Astrocyte (in vitro differentiated cells and primary cell): ENCODE results near the gene FMOD. TPM values are rescaled to one million over a fixed set of nuclear protein-coding genes. Genes with fewer than 3 reads are reported as not detected.

Experiments used
- DNase-seq: peaks from one replicate; pipeline ENCODE4 v3.0.0-alpha.2; 2010; ENCODE audit warnings: low read depth
- FAIRE-seq: peaks from 2 replicates; lab custom pipeline; 2011; peaks lifted over from hg19 to GRCh38; lab: Jason Lieb, UNC
- H2AFZ ChIP-seq: 2 replicates; pipeline ENCODE4 v1.6.0; 2012; ENCODE audit warnings: low read depth, low read length, inconsistent platforms
- H3K27ac ChIP-seq: 2 replicates; pipeline ENCODE4 v1.5.1; 2011; ENCODE audit warnings: low read depth, low read length, inconsistent platforms
- H3K27me3 ChIP-seq: 2 replicates; pipeline ENCODE4 v1.6.0; 2011; ENCODE audit warnings: low read length, inconsistent platforms; ENCODE audit not compliant: insufficient read depth
- H3K36me3 ChIP-seq: 2 replicates; pipeline ENCODE4 v1.5.1; 2011; ENCODE audit warnings: low read length, inconsistent platforms; ENCODE audit not compliant: insufficient read depth
- H3K4me1 ChIP-seq: 2 replicates; pipeline ENCODE4 v1.5.1; 2011; ENCODE audit warnings: low read length, inconsistent platforms; ENCODE audit not compliant: insufficient read depth
- H3K4me2 ChIP-seq: 2 replicates; pipeline ENCODE4 v1.6.0; 2012; ENCODE audit warnings: low read length, inconsistent platforms
- H3K4me3 ChIP-seq: 2 replicates; pipeline ENCODE4 v1.5.1; 2011; ENCODE audit warnings: low read depth, mild to moderate bottlenecking, low read length, inconsistent platforms; ENCODE audit not compliant: insufficient read depth
- H3K79me2 ChIP-seq: 2 replicates; pipeline ENCODE4 v1.6.0; 2012; ENCODE audit warnings: mild to moderate bottlenecking, low read length, inconsistent platforms; ENCODE audit not compliant: insufficient read depth
- H3K9ac ChIP-seq: 2 replicates; pipeline ENCODE4 v1.6.0; 2012; ENCODE audit warnings: mild to moderate bottlenecking, low read length, inconsistent platforms
- H3K9me3 ChIP-seq: 2 replicates; pipeline ENCODE4 v1.5.1; 2012; ENCODE audit warnings: low read depth, mild to moderate bottlenecking, low read length, inconsistent platforms; ENCODE audit not compliant: insufficient read depth
- H4K20me1 ChIP-seq: 2 replicates; pipeline ENCODE4 v1.6.0; 2012; ENCODE audit warnings: low read length, inconsistent platforms; ENCODE audit not compliant: insufficient read depth
- H3K27ac Mint-ChIP-seq: one replicate; pipeline ENCODE4 v1.8.0; 2021; ENCODE audit warnings: mild to moderate bottlenecking, mixed read lengths; ENCODE audit not compliant: unreplicated experiment
- H3K27me3 Mint-ChIP-seq: one replicate; pipeline ENCODE4 v1.8.0; 2021; ENCODE audit warnings: low read depth, mixed read lengths; ENCODE audit not compliant: unreplicated experiment
- H3K36me3 Mint-ChIP-seq: one replicate; pipeline ENCODE4 v1.8.0; 2021; ENCODE audit warnings: low read depth, mixed read lengths; ENCODE audit not compliant: unreplicated experiment
- H3K4me1 Mint-ChIP-seq: one replicate; pipeline ENCODE4 v1.8.0; 2021; ENCODE audit warnings: low read depth, mixed read lengths; ENCODE audit not compliant: unreplicated experiment
- H3K4me3 Mint-ChIP-seq: one replicate; pipeline ENCODE4 v1.8.0; 2021; ENCODE audit warnings: mild to moderate bottlenecking, moderate library complexity, mixed read lengths; ENCODE audit not compliant: unreplicated experiment
- H3K9me3 Mint-ChIP-seq: one replicate; pipeline ENCODE4 v1.8.0; 2021; ENCODE audit warnings: mild to moderate bottlenecking, mixed read lengths; ENCODE audit not compliant: unreplicated experiment
- CTCF ChIP-seq: IDR thresholded peaks from 2 replicates; pipeline ENCODE4 v1.5.1; 2011; ENCODE audit warnings: low read depth, mild to moderate bottlenecking, inconsistent platforms, low read length, moderate library complexity; ENCODE audit not compliant: insufficient read depth
- EZH2 ChIP-seq: IDR thresholded peaks from 2 replicates; pipeline ENCODE4 v1.6.1; 2012; ENCODE audit warnings: mild to moderate bottlenecking, low read length, inconsistent platforms; ENCODE audit not compliant: insufficient read depth
- total RNA-seq: library from RNA; stranded (reverse); gene quantifications from 2 replicates; pipeline ENCODE4 v1.2.1, GENCODE V29; 2021

The FMOD gene
- total RNA-seq, 1 donor from 2014 or later = not detected

- Histone ChIP-seq H3K4me2 (no peak overlapping the region), H3K36me3 (no peaks in the 10 kb centered on the region), H3K27ac (no peak overlapping the region), H3K4me3 (no peak overlapping the region), H4K20me1 (no peaks in the 10 kb centered on the region), H3K4me1 (no peaks in the 10 kb centered on the region), H3K27me3 (peaks cover 17% of the 10 kb centered on the region), H2AFZ (no peak overlapping the region), H3K79me2 (no peaks in the 10 kb centered on the region), H3K9me3 (no peaks in the 10 kb centered on the region), H3K9ac (no peak overlapping the region)
- peaks cover 12% of the 10 kb centered on the region for H3K4me1 Mint-ChIP-seq
- no peak for FAIRE-seq
- DNase-seq = no peak
- TF ChIP-seq CTCF (no peak), EZH2 (no peak)
- no peaks in the 10 kb centered on the region for H3K36me3 Mint-ChIP-seq
- peaks cover 5% of the 10 kb centered on the region for H3K9me3 Mint-ChIP-seq
- peaks cover 34% of the 10 kb centered on the region for H3K27me3 Mint-ChIP-seq
- no peak overlapping the region for H3K4me3 Mint-ChIP-seq
- H3K27ac Mint-ChIP-seq = no peak overlapping the region
Observed at GRCh38 chr1:203378556-203379245, 27.8 kb upstream of the FMOD start.

GRCh38 chr1:203373991-203374390 is 23.1 kb upstream of the FMOD start:
- no peaks in the 10 kb centered on the region for H3K79me2 ChIP-seq
- no peaks in the 10 kb centered on the region for H4K20me1 ChIP-seq
- Mint-ChIP-seq H3K36me3 (no peaks in the 10 kb centered on the region), H3K4me1 (peaks cover 6% of the 10 kb centered on the region), H3K27ac (no peak overlapping the region), H3K9me3 (no peaks in the 10 kb centered on the region), H3K4me3 (no peak overlapping the region), H3K27me3 (peaks cover 41% of the 10 kb centered on the region)
- no peaks in the 10 kb centered on the region for H3K9me3 ChIP-seq
- H3K9ac ChIP-seq = no peak overlapping the region
- H3K27ac ChIP-seq = no peak overlapping the region
- H2AFZ ChIP-seq = no peak overlapping the region
- no peak overlapping the region for H3K4me3 ChIP-seq
- no peaks in the 10 kb centered on the region for H3K36me3 ChIP-seq
- TF ChIP-seq CTCF = no peak
- TF ChIP-seq EZH2 = no peak
- DNase-seq (no peak), FAIRE-seq (no peak)
- H3K4me1 ChIP-seq = no peaks in the 10 kb centered on the region
- H3K4me2 ChIP-seq = no peak overlapping the region
- peaks cover 3% of the 10 kb centered on the region for H3K27me3 ChIP-seq

- no peaks in the 10 kb centered on the region for H3K4me1 ChIP-seq
- H3K4me3 ChIP-seq = no peak overlapping the region
- Mint-ChIP-seq H3K4me1 (no peaks in the 10 kb centered on the region), H3K36me3 (no peaks in the 10 kb centered on the region), H3K27ac (no peak overlapping the region), H3K27me3 (peaks cover 48% of the 10 kb centered on the region), H3K9me3 (no peaks in the 10 kb centered on the region), H3K4me3 (no peak overlapping the region)
- H3K9ac ChIP-seq = no peak overlapping the region
- no peak for TF ChIP-seq EZH2
- no peak for TF ChIP-seq CTCF
- no peaks in the 10 kb centered on the region for H4K20me1 ChIP-seq
- no peaks in the 10 kb centered on the region for H3K79me2 ChIP-seq
- peaks cover 3% of the 10 kb centered on the region for H3K27me3 ChIP-seq
- H2AFZ ChIP-seq = no peak overlapping the region
- no peaks in the 10 kb centered on the region for H3K36me3 ChIP-seq
- no peak overlapping the region for H3K27ac ChIP-seq
- FAIRE-seq (no peak), DNase-seq (no peak)
- H3K4me2 ChIP-seq = no peak overlapping the region
- no peaks in the 10 kb centered on the region for H3K9me3 ChIP-seq
Observed at GRCh38 chr1:203373002-203373401, 22.1 kb upstream of the FMOD start.
